B cell (primary cell): ENCODE measurements around the gene DIS3L2.

ENCODE experiments used
- CTCF ChIP-seq: fragments of 200-600 bp; IDR thresholded peaks from one replicate; pipeline ENCODE4 v1.8.0; 2022; ENCODE audit warnings: antibody characterized with exemption, mild to moderate bottlenecking
- EZH2 ChIP-seq: IDR thresholded peaks from 2 replicates; pipeline ENCODE4 v1.6.1; 2012; ENCODE audit warnings: borderline replicate concordance, low read depth, mild to moderate bottlenecking, moderate library complexity, low read length; ENCODE audit not compliant: insufficient read depth, poor library complexity, severe bottlenecking

DNA sequence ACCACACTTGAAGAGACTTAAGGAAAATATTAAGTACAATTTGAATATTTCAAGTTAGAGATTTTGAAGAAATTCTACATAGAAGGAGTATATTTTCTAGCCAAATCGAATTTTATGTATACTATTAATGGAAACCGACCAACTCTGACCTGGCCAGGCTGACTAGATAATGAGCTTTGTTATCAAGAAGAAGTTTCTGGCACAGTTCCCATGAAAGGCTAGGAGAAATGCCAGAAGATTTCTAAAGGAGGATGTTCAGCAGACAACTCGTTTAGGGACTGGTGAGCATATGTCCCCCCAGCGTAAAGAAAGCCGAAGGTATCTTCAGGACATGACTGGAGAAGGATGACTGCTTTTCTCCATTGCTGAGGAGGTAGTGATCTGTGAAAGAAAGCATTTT is 127.3 kb downstream of the DIS3L2 start:
- TF ChIP-seq CTCF: no peak
- TF ChIP-seq EZH2: no peak
